ENCODE data around the gene CFAP45.

Gene CFAP45

GRCh38 chr1:159900086-159900680, at the start of gene CFAP45:
Gene CFAP45, minus strand, starts transcription at chr1:159900165. Its CDS starts 67 bp downstream, at chr1:159900098.
- H3K27ac ChIP-seq = peak within 1 kb of the TSS; percentile 67 to 71
- peaks cover 0 to 22% (median 19%) of the 10 kb centered on the region in 4 donors for H3K4me1 ChIP-seq
- intact Hi-C loops (cut with DNase I; ENCODE audit: low total_unique reads) = no loop called here
- H3K36me3 ChIP-seq = no peaks in the 10 kb centered on the region
- H3K4me3 ChIP-seq = peak within 1 kb of the TSS in 1 of 2 donors; percentile 27
- H3K9me3 ChIP-seq = no peaks in the 10 kb centered on the region
- peak; percentile 82 to 95 for DNase-seq
- no peaks in the 10 kb centered on the region for H3K27me3 ChIP-seq
- no peak for TF ChIP-seq CTCF (IDR thresholded peaks at IDR 0.05)

GRCh38 chr1:159949123-159949522, 49.2 kb upstream of the CFAP45 start:
- peak in 1 of 2 donors; percentile 21 for DNase-seq
- no peaks in the 10 kb centered on the region for H3K36me3 ChIP-seq
- intact Hi-C loops (cut with DNase I; ENCODE audit: low total_unique reads) = no loop called here
- H3K9me3 ChIP-seq = no peaks in the 10 kb centered on the region
- H3K27me3 ChIP-seq = peaks cover 0 to 37% of the 10 kb centered on the region in 2 donors
- H3K27ac ChIP-seq = no peak overlapping the region
- no peak for TF ChIP-seq CTCF (IDR thresholded peaks at IDR 0.05)
- no peak overlapping the region for H3K4me3 ChIP-seq
- peaks cover 0 to 19% (median 12%) of the 10 kb centered on the region in 4 donors for H3K4me1 ChIP-seq

GRCh38 chr1:159947942-159948341, 48.0 kb upstream of the CFAP45 start:
- Histone ChIP-seq H3K9me3 (no peaks in the 10 kb centered on the region), H3K27me3 (peaks cover 0 to 37% of the 10 kb centered on the region in 2 donors), H3K36me3 (no peaks in the 10 kb centered on the region), H3K4me1 (peaks cover 0 to 19% (median 12%) of the 10 kb centered on the region in 4 donors), H3K27ac (no peak overlapping the region), H3K4me3 (no peak overlapping the region)
- DNase-seq = peak in 1 of 2 donors; percentile 10
- TF ChIP-seq CTCF (IDR thresholded peaks at IDR 0.05) = no peak
- intact Hi-C loops (cut with DNase I; ENCODE audit: low total_unique reads) = no loop called here

- intact Hi-C loops (cut with DNase I; ENCODE audit: low total_unique reads) = no loop called here
- no peak for TF ChIP-seq CTCF (IDR thresholded peaks at IDR 0.05)
- Histone ChIP-seq H3K9me3 (no peaks in the 10 kb centered on the region), H3K4me3 (peak overlapping the region; percentile 38 to 58), H3K36me3 (no peaks in the 10 kb centered on the region), H3K4me1 (peaks cover 0 to 19% (median 12%) of the 10 kb centered on the region in 4 donors), H3K27me3 (peaks cover 0 to 37% of the 10 kb centered on the region in 2 donors), H3K27ac (no peak overlapping the region)
- peak in 1 of 2 donors; percentile 45 for DNase-seq
Measured at GRCh38 chr1:159946242-159947187, 46.5 kb upstream of the CFAP45 start.

GRCh38 chr1:159945483-159946241, 45.7 kb upstream of the CFAP45 start, which contains the start of gene IGSF9:
Gene IGSF9, minus strand, starts transcription at chr1:159945613. Its CDS starts 2,159 bp downstream, at chr1:159943454.
- intact Hi-C loops (cut with DNase I; ENCODE audit: low total_unique reads) = no loop called here
- Histone ChIP-seq H3K4me1 (peaks cover 0 to 19% (median 12%) of the 10 kb centered on the region in 4 donors), H3K4me3 (peak within 1 kb of the TSS; percentile 38 to 58), H3K27ac (no peak within 1 kb of the TSS), H3K27me3 (peaks cover 0 to 41% of the 10 kb centered on the region in 2 donors), H3K36me3 (no peaks in the 10 kb centered on the region), H3K9me3 (no peaks in the 10 kb centered on the region)
- peak; percentile 38 to 47 for TF ChIP-seq CTCF (IDR thresholded peaks at IDR 0.05)
- DNase-seq = peak; percentile 69 to 77

All from tibial artery (tissue), 4 donors.